Measurements from ENCODE around the gene DYSF. TPM values are rescaled to one million over a fixed set of nuclear protein-coding genes. Genes with fewer than 3 reads are reported as not detected.

Gene DYSF
- total and polyA plus RNA-seq, 2 donors from 2014 or later, result 11.3 to 19.8 TPM

DNA sequence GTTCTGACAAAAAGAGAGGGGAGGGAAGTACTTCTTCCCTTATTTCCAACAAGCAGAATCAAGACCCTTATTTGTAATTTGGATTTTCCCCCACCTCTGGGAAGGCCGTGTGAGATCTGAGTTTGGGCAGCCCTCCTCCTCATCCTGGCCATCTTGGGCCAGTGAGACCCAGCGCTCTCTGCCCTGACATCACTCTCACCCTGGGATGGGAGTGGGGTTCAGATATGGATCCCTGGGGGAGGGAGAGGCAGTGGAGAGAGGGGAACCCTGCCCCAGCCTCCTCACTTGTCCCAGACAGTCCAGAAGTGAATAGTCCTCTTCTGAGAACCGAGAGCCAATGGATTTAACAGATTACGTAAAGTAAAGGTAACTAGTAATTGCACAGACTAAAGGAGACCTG is 64.5 kb downstream of the DYSF start:
- TF ChIP-seq, protein P1, sequence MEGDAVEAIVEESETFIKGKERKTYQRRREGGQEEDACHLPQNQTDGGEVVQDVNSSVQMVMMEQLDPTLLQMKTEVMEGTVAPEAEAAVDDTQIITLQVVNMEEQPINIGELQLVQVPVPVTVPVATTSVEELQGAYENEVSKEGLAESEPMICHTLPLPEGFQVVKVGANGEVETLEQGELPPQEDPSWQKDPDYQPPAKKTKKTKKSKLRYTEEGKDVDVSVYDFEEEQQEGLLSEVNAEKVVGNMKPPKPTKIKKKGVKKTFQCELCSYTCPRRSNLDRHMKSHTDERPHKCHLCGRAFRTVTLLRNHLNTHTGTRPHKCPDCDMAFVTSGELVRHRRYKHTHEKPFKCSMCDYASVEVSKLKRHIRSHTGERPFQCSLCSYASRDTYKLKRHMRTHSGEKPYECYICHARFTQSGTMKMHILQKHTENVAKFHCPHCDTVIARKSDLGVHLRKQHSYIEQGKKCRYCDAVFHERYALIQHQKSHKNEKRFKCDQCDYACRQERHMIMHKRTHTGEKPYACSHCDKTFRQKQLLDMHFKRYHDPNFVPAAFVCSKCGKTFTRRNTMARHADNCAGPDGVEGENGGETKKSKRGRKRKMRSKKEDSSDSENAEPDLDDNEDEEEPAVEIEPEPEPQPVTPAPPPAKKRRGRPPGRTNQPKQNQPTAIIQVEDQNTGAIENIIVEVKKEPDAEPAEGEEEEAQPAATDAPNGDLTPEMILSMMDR (IDR thresholded peaks at IDR 0.05; ENCODE audit: borderline replicate concordance, extremely low read depth, insufficient read depth), result no peak
- DNase-seq, result no peak
- H3K4me3 ChIP-seq (ENCODE audit: low read length in 3 of 3), result no peak overlapping the region
- H3K9ac ChIP-seq (ENCODE audit: low read length in 3 of 3), result no peak overlapping the region
- no peaks in the 10 kb centered on the region for H3K4me1 ChIP-seq (ENCODE audit: control insufficient read depth in 2 of 3, insufficient read depth in 2 of 3, low read depth in 1 of 3, low read length in 3 of 3)
- FAIRE-seq, result no peak
- no peak overlapping the region for H3K27ac ChIP-seq (ENCODE audit: low read depth in 2 of 2, low read length in 2 of 2)
- no peaks in the 10 kb centered on the region for H3K36me3 ChIP-seq (ENCODE audit: control insufficient read depth in 2 of 3, insufficient read depth in 3 of 3, low read length in 3 of 3)
- no peaks in the 10 kb centered on the region for H3K9me3 ChIP-seq (ENCODE audit: control insufficient read depth in 2 of 3, insufficient read depth in 1 of 3, low read length in 3 of 3)
- no peaks in the 10 kb centered on the region for H3K27me3 ChIP-seq (ENCODE audit: control insufficient read depth, insufficient read depth, low read length)
- intact Hi-C loops (cut with DNase I), result no loop called here

DNA sequence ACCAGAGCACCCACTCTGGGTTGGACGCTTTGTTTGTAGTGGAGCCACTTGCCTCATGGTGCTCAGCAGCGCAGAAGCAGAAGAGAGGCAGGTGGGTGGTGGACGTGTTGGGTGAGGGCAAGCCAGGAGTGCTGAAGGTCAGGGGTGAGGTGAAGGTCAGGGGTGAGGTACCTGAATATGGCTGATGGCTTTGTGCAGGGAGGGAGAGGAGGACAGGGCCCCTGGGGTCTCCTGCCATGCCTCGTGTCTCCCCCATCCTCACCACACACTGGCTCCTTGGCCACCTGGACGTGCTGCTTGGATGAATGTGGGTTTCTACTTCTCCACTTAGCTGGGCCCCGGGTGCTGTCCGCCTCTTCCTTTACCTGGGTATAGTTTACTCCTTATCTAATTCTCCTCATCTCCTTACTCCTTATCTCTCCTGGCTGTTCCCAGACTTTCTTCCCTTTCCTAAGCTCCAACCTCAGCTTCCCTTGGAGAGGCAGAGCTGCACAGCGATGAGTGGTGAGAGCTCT is 68.1 kb downstream of the DYSF start:
- DNase-seq, result no peak
- Histone ChIP-seq H3K27me3 (ENCODE audit: control insufficient read depth, insufficient read depth, low read length) (no peaks in the 10 kb centered on the region), H3K36me3 (ENCODE audit: control insufficient read depth in 2 of 3, insufficient read depth in 3 of 3, low read length in 3 of 3) (no peaks in the 10 kb centered on the region), H3K4me1 (ENCODE audit: control insufficient read depth in 2 of 3, insufficient read depth in 2 of 3, low read depth in 1 of 3, low read length in 3 of 3) (no peaks in the 10 kb centered on the region), H3K4me3 (ENCODE audit: low read length in 3 of 3) (no peak overlapping the region), H3K27ac (ENCODE audit: low read depth in 2 of 2, low read length in 2 of 2) (no peak overlapping the region), H3K9me3 (ENCODE audit: control insufficient read depth in 2 of 3, insufficient read depth in 1 of 3, low read length in 3 of 3) (no peaks in the 10 kb centered on the region), H3K9ac (ENCODE audit: low read length in 3 of 3) (no peak overlapping the region)
- TF ChIP-seq, protein P1 (IDR thresholded peaks at IDR 0.05; ENCODE audit: borderline replicate concordance, extremely low read depth, insufficient read depth), result no peak
- FAIRE-seq, result no peak
- intact Hi-C loops (cut with DNase I), result no loop called here

DNA sequence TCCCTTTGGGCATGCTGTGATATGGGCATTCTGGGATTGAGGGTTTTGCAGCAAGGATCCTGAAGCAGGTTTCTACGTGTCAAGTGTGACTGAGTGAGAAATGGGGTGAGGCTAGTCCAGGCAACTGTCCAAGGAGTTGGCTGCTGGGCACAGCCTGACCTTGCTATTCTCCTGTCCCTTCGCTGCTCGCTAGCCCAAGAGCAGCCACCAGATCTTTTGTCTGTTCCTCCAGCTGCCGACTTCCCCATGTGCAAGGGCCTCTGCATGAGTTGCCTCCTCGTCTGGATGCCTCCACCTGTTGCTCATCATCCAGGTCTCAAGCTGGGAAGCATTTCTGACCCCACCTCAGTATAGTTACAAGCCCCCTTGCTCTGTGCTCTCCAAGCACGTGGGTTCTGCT is 71.1 kb downstream of the DYSF start:
- H3K36me3 ChIP-seq (ENCODE audit: control insufficient read depth in 2 of 3, insufficient read depth in 3 of 3, low read length in 3 of 3), result no peaks in the 10 kb centered on the region

More for the DNA sequence above, 71.1 kb downstream of the DYSF start:
- H3K27me3 ChIP-seq (ENCODE audit: control insufficient read depth, insufficient read depth, low read length), result no peaks in the 10 kb centered on the region
- no peak for FAIRE-seq
- intact Hi-C loops (cut with DNase I), result no loop called here
- no peak overlapping the region for H3K9ac ChIP-seq (ENCODE audit: low read length in 3 of 3)
- TF ChIP-seq, protein P1 (IDR thresholded peaks at IDR 0.05; ENCODE audit: borderline replicate concordance, extremely low read depth, insufficient read depth), result no peak
- H3K9me3 ChIP-seq (ENCODE audit: control insufficient read depth in 2 of 3, insufficient read depth in 1 of 3, low read length in 3 of 3), result no peaks in the 10 kb centered on the region
- no peak for DNase-seq
- H3K4me1 ChIP-seq (ENCODE audit: control insufficient read depth in 2 of 3, insufficient read depth in 2 of 3, low read depth in 1 of 3, low read length in 3 of 3), result no peaks in the 10 kb centered on the region
- no peak overlapping the region for H3K4me3 ChIP-seq (ENCODE audit: low read length in 3 of 3)
- no peak overlapping the region for H3K27ac ChIP-seq (ENCODE audit: low read depth in 2 of 2, low read length in 2 of 2)

All from kidney (tissue), 14 donors.